Measurements from ENCODE around the gene PTPRT. TPM values are rescaled to one million over a fixed set of nuclear protein-coding genes. Genes with fewer than 3 reads are reported as not detected.

PTPRT gene
- total and polyA plus RNA-seq, 12 donors: 0.04 to 0.53 (median 0.22) TPM; not detected in 1

GRCh38 chr20:42366626-42367025 lies 823.1 kb downstream of the PTPRT start:
- 71 to 76% methylated on average over 6 of the region's 6 CpGs for whole genome bisulfite sequencing, 2 donors
- no peak for TF ChIP-seq CTCF (IDR thresholded peaks at IDR 0.05)
- Histone ChIP-seq H3K4me1 (no peaks in the 10 kb centered on the region), H3K4me3 (no peak overlapping the region), H3K27me3 (peaks cover 0 to 3% (median 0%) of the 10 kb centered on the region in 7 donors), H3K36me3 (no peaks in the 10 kb centered on the region), H3K27ac (no peak overlapping the region), H3K9me3 (no peaks in the 10 kb centered on the region)
- intact Hi-C loops (cut with DNase I): no loop called here
- no peak for ATAC-seq
- no peak for DNase-seq

- 76 to 82% methylated on average over 2 of the region's 2 CpGs for WGBS, 2 donors
- H3K9me3 ChIP-seq: no peaks in the 10 kb centered on the region
- no peaks in the 10 kb centered on the region for H3K4me1 ChIP-seq
- intact Hi-C loops (cut with DNase I): no loop called here
- H3K27me3 ChIP-seq: peaks cover 0 to 3% (median 0%) of the 10 kb centered on the region in 7 donors
- no peak for DNase-seq
- TF ChIP-seq CTCF (IDR thresholded peaks at IDR 0.05): no peak
- no peak overlapping the region for H3K4me3 ChIP-seq
- no peaks in the 10 kb centered on the region for H3K36me3 ChIP-seq
- no peak for ATAC-seq
- H3K27ac ChIP-seq: no peak overlapping the region
Measured at GRCh38 chr20:42364446-42364845, 825.3 kb downstream of the PTPRT start.

GRCh38 chr20:42361402-42361970 lies 828.2 kb downstream of the PTPRT start:
- 76 to 77% methylated on average over 6 of the region's 6 CpGs for WGBS, 2 donors
- H3K9me3 ChIP-seq: no peaks in the 10 kb centered on the region
- no peak overlapping the region for H3K27ac ChIP-seq
- DNase-seq (no peak), ATAC-seq (no peak)
- no peak for TF ChIP-seq CTCF (IDR thresholded peaks at IDR 0.05)
- H3K4me3 ChIP-seq: no peak overlapping the region
- peaks cover 0 to under 1% (median 0%) of the 10 kb centered on the region in 7 donors for H3K27me3 ChIP-seq
- no peaks in the 10 kb centered on the region for H3K4me1 ChIP-seq
- no peaks in the 10 kb centered on the region for H3K36me3 ChIP-seq
- intact Hi-C loops (cut with DNase I): no loop called here

GRCh38 chr20:42360621-42361020 lies 829.1 kb downstream of the PTPRT start:
- H3K27ac ChIP-seq: no peak overlapping the region
- intact Hi-C loops (cut with DNase I): no loop called here
- no peak overlapping the region for H3K4me3 ChIP-seq
- no peaks in the 10 kb centered on the region for H3K36me3 ChIP-seq
- ATAC-seq (no peak), DNase-seq (no peak)
- no peaks in the 10 kb centered on the region for H3K4me1 ChIP-seq
- no peak for TF ChIP-seq CTCF (IDR thresholded peaks at IDR 0.05)
- 93 to 97% methylated on average over 1 of the region's 1 CpG for WGBS, 2 donors
- peaks cover 0 to 6% (median 0%) of the 10 kb centered on the region in 7 donors for H3K27me3 ChIP-seq
- no peaks in the 10 kb centered on the region for H3K9me3 ChIP-seq

Data from heart right ventricle (tissue), 16 donors.